Activated naive CD8-positive, alpha-beta T cell (primary cell): ENCODE data around the gene SPNS2.

Experiments
- H3K27ac Mint-ChIP-seq: one replicate; pipeline ENCODE4 v1.8.0; 2021; ENCODE audit warnings: mixed read lengths
- H3K27me3 Mint-ChIP-seq: one replicate; pipeline ENCODE4 v1.8.0; 2021; ENCODE audit warnings: mixed read lengths
- H3K36me3 Mint-ChIP-seq: one replicate; pipeline ENCODE4 v1.8.0; 2021; ENCODE audit warnings: mixed read lengths
- H3K4me1 Mint-ChIP-seq: one replicate; pipeline ENCODE4 v1.8.0; 2021; ENCODE audit warnings: low read depth, mixed read lengths
- H3K4me3 Mint-ChIP-seq: one replicate; pipeline ENCODE4 v1.8.0; 2021; ENCODE audit warnings: mild to moderate bottlenecking, mixed read lengths
- H3K9me3 Mint-ChIP-seq: one replicate; pipeline ENCODE4 v1.8.0; 2021; ENCODE audit warnings: low read depth, mixed read lengths

Gene SPNS2, protein sequence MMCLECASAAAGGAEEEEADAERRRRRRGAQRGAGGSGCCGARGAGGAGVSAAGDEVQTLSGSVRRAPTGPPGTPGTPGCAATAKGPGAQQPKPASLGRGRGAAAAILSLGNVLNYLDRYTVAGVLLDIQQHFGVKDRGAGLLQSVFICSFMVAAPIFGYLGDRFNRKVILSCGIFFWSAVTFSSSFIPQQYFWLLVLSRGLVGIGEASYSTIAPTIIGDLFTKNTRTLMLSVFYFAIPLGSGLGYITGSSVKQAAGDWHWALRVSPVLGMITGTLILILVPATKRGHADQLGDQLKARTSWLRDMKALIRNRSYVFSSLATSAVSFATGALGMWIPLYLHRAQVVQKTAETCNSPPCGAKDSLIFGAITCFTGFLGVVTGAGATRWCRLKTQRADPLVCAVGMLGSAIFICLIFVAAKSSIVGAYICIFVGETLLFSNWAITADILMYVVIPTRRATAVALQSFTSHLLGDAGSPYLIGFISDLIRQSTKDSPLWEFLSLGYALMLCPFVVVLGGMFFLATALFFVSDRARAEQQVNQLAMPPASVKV

DNA sequence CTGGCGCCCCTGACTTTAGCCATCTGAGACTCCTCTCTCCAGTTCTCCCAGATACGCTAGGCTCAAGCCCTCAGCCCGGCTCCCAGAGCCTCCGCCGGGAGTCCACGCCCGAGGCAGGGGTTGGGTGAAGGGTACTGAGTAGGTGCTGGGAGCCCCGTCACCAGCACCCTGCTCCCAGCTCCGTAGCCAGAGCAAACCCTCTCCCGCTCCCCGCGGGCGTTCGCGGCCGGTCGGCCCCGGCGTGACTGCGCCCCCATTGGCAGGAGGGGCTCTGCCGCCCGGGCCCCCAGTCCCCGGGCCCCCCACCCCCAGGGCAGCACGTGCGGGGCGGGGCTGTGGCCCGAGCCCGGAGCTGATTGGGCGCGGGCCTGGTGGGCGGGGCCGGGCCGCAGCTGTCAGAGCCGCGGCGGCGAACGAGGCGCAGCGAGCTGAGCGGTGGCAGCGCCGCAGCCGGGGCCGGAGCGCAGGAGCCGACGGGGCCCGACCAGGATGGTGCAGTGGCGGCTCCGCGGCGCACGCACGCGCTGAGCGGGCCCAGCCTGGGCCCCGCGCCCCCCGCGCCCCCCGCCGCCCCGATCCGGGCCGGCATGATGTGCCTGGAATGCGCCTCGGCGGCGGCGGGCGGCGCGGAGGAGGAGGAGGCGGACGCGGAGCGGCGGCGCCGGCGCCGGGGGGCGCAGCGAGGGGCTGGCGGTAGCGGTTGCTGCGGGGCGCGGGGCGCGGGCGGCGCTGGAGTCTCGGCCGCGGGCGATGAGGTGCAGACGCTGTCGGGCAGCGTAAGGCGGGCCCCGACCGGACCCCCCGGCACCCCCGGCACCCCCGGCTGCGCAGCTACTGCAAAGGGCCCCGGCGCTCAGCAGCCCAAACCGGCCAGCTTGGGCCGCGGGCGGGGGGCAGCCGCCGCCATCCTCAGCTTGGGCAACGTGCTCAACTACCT lies at the start of gene SPNS2:
Gene SPNS2, plus strand, starts transcription at position 421 of the 937 bp plus-strand sequence. Its CDS starts 167 bp downstream, at position 588.
- Mint-ChIP-seq H3K9me3 (no peaks in the 10 kb centered on the region), H3K27me3 (peaks cover 8% of the 10 kb centered on the region), H3K4me1 (peaks cover 21% of the 10 kb centered on the region), H3K36me3 (no peaks in the 10 kb centered on the region), H3K4me3 (peak within 1 kb of the TSS; percentile 82), H3K27ac (no peak within 1 kb of the TSS)

DNA sequence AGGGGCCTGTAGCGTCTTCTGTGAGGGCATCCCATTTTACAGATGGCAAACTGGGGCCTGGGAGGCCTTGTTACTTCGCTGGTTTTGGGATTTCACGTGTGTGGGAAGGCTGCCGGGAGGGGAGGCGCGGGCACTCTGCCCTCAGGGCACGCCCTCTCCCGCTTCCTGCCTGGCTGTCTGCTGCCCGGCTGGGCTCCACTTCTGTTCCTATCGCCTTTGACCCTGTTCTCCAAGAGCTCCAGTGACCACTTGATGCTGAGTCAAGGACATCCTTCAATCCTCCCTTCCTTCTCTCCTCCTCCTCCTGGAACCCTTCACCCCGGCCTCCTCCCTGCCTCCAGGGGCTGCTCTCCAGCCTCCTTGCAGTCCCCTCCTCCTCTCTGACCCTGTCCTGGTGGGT lies 48.9 kb upstream of the SPNS2 start:
- no peak overlapping the region for H3K4me3 Mint-ChIP-seq
- no peaks in the 10 kb centered on the region for H3K9me3 Mint-ChIP-seq
- H3K27ac Mint-ChIP-seq = no peak overlapping the region
- H3K27me3 Mint-ChIP-seq = no peaks in the 10 kb centered on the region
- peaks cover 3% of the 10 kb centered on the region for H3K36me3 Mint-ChIP-seq
- H3K4me1 Mint-ChIP-seq = no peaks in the 10 kb centered on the region

DNA sequence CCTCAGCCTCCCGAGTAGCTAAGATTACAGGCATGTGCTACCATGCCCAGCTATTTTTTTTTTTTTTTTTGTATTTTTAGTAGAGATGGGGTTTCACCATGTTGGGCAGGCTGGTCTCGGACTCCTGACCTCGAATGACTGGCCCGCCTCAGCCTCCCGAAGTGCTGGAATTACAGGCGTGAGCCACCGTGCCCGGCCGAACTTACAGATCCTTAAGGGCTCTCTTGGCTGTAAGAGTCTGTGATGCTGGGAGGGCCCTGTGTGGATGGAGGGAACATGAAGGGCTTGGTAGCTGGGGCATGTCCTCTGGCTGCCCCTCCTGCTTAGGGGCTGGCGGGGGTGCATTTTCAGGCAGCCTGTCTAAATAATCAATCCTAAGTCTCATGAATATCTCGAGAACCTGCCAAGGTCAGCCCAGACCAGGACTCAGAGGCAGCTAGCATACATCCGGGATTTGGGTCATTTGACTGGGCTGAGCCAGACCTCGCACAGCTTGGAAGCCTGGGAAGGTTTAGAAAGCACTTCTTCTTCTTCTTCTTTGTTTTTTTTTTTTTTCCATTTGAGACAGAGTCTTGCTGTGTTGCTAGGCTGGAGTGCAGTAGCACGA lies 47.9 kb upstream of the SPNS2 start:
- Mint-ChIP-seq H3K36me3 (peaks cover 3% of the 10 kb centered on the region), H3K4me1 (no peaks in the 10 kb centered on the region), H3K27me3 (no peaks in the 10 kb centered on the region), H3K4me3 (no peak overlapping the region), H3K27ac (no peak overlapping the region), H3K9me3 (no peaks in the 10 kb centered on the region)

DNA sequence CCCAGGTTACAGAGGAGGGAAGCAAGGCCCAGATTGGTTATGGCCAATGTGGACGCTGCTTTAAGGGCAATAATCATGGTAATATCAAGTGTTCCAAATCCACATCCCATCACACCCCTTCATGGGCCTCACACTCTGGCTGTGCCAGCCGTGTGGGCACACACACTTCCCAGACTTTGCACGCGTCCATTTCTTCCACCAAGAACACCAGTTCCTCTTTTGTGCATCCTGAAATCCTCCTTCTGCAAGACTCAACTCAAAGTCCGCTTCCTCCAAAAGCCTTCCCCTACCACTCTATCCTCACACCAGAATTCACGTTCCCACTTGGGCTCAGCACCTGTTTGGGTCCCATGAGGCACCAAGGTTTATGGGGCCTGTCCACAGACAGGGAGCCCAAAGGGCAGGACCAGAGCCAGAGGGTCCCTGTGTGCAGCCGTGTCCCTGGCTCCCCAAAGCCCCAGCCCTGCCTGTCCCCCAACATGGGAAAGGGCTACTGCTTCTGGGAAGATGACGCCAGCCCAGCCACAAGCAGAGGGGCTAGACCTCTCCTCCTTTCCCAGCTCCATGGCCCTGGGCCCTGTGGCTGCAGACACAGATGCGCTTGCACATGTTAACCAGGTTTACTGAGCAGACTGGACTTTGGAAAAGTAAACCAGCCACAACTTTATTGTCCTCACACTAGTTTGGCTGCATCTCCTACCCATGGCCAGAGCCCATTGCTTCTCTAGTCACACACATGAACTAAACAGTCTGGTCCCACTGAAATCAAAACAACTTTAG lies 44.7 kb upstream of the SPNS2 start:
- no peak overlapping the region for H3K4me3 Mint-ChIP-seq

DNA sequence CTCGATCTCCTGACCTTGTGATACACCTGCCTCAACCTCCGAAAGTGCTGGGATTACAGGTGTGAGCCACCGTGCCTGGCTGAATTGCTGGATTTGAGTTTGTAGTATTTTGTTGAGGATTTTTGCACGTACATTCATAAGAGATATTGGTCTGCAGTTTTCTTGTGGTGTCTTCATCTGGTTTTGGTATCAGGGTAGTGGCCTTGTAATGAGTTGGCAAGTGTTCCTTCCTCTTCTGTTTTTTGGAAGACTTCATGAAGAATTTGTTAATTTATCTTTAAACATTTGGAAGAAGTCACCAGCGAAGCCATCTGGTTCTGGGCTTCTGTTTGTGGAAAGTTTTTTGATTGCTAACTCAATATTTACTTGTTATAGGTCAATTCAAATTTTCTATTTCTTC lies 38.0 kb upstream of the SPNS2 start:
- no peaks in the 10 kb centered on the region for H3K27me3 Mint-ChIP-seq
- no peaks in the 10 kb centered on the region for H3K4me1 Mint-ChIP-seq
- H3K36me3 Mint-ChIP-seq = peaks cover 10% of the 10 kb centered on the region
- peaks cover 10% of the 10 kb centered on the region for H3K9me3 Mint-ChIP-seq
- no peak overlapping the region for H3K27ac Mint-ChIP-seq
- no peak overlapping the region for H3K4me3 Mint-ChIP-seq

More for the DNA sequence above, 44.7 kb upstream of the SPNS2 start:
- H3K9me3 Mint-ChIP-seq = no peaks in the 10 kb centered on the region
- H3K4me1 Mint-ChIP-seq = no peaks in the 10 kb centered on the region
- H3K27ac Mint-ChIP-seq = no peak overlapping the region
- peaks cover 5% of the 10 kb centered on the region for H3K36me3 Mint-ChIP-seq
- H3K27me3 Mint-ChIP-seq = no peaks in the 10 kb centered on the region

DNA sequence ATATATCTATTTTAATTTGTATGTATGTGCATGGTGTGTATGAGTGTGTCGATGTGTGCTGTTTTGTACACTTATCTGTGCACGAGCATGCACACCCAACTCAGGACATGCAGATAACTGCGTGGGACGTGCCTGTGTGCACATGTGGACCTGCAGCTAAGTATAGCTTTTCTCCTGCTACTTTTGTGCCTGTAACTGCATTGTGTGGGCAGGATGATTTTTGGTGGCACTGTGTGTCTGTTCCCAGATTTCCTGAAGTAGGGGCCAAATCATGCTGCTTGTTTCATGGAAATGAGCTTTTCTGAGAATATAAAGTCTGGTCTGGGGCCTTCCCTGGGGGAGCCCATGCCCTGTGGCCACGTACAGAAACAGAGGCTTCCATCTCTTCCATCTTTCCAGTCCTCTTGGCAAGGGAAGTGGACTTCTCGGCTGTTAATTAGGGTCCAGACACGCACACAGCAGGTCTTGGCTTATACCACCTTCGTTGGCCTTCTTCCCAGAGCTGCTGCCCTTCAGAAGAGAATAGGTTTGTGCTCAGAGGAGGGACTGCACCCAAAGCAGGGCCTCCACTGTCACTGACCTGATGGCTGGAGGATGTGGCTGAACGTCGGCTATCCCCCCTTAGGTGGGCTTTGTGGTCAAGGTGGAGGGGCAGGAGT lies 34.7 kb upstream of the SPNS2 start:
- H3K4me3 Mint-ChIP-seq = no peak overlapping the region
- no peaks in the 10 kb centered on the region for H3K27me3 Mint-ChIP-seq
- H3K9me3 Mint-ChIP-seq = peaks cover 10% of the 10 kb centered on the region
- peaks cover 9% of the 10 kb centered on the region for H3K36me3 Mint-ChIP-seq
- no peaks in the 10 kb centered on the region for H3K4me1 Mint-ChIP-seq
- H3K27ac Mint-ChIP-seq = no peak overlapping the region

DNA sequence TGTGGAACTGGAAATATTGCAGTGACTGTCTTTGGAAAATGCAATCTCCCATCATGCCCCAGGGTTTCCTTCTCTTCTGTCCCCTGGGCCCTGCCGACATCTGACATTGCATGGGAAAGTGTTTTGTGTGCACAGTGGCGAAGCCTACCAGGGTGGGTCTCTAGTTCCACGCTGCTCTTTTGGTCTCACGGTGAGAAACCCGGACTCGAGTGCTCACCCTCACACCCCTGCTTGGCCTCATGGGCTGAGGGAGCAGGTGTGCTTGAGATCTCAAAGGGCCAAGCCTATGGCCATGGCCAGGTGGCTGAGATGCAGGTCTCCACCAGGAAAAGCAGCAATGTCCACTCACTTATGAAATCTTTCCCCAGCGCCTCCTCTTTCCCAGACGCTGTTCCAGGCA lies 32.9 kb upstream of the SPNS2 start:
- Mint-ChIP-seq H3K27me3 (no peaks in the 10 kb centered on the region), H3K4me1 (no peaks in the 10 kb centered on the region), H3K36me3 (peaks cover under 1% of the 10 kb centered on the region), H3K4me3 (no peak overlapping the region), H3K27ac (no peak overlapping the region), H3K9me3 (peaks cover 1% of the 10 kb centered on the region)

DNA sequence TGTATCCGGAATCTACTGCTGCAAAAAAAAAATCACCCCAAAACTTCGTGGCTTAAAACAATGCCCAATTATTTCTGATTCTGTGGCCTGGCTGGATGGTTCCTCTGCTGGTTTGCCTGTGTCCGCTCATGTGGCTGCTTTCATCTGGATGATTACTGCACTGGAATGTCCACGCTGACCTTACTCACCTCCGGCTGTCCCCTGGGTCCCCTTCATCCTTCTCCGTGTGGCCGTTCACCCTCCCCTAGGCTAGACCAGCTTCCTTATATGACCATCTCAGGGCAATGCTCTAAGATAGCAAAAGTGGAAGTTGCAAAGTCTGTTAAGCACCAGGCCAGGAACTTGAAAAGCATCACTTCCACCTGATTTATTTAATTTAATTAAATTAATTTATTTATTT lies 31.4 kb upstream of the SPNS2 start:
- H3K9me3 Mint-ChIP-seq = no peaks in the 10 kb centered on the region
- no peaks in the 10 kb centered on the region for H3K27me3 Mint-ChIP-seq
- no peaks in the 10 kb centered on the region for H3K4me1 Mint-ChIP-seq
- H3K36me3 Mint-ChIP-seq = no peaks in the 10 kb centered on the region
- H3K4me3 Mint-ChIP-seq = no peak overlapping the region
- no peak overlapping the region for H3K27ac Mint-ChIP-seq

DNA sequence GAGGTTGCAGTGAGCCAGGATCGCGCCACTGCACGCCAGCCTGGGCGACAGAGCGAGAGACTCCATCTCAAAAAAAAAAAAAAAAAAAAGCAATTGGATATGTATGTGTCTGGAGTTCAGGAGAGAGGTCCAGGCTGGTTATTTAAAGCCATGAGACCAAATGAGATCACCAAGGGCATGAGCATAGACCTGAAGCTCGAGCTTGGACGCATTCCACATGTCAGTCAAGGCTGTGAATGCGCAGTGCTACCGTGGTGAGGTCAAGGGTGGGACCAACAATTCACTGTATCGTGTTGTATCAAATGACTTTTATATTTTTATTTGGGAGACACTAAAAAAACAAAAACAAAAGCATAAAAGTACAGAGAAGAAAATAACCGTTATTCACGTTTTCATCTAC lies 29.1 kb upstream of the SPNS2 start:
- Mint-ChIP-seq H3K9me3 (no peaks in the 10 kb centered on the region), H3K27ac (no peak overlapping the region), H3K4me1 (no peaks in the 10 kb centered on the region), H3K36me3 (no peaks in the 10 kb centered on the region), H3K27me3 (no peaks in the 10 kb centered on the region), H3K4me3 (no peak overlapping the region)

DNA sequence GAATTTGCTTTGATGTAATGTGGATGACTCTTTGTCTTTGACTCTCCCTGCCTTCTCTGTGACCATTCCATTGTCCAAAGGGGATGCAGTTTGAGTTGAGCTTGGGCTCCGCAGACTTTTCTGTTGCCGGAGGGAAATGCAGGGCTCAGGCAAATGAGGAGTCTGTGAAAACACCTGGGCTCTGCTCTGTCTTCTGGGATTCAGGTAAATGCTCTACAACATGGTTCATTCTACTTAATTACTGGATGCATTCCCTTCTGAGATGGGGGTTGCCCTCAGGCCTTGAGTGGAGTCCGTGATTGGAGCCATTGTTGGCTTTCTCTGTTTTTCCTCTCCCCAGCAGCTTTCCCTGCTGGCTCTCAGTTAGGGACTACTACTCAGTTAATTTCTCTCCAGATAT lies 26.4 kb upstream of the SPNS2 start:
- H3K27ac Mint-ChIP-seq = no peak overlapping the region
- no peaks in the 10 kb centered on the region for H3K9me3 Mint-ChIP-seq
- no peaks in the 10 kb centered on the region for H3K36me3 Mint-ChIP-seq
- H3K4me1 Mint-ChIP-seq = no peaks in the 10 kb centered on the region
- no peak overlapping the region for H3K4me3 Mint-ChIP-seq
- no peaks in the 10 kb centered on the region for H3K27me3 Mint-ChIP-seq

DNA sequence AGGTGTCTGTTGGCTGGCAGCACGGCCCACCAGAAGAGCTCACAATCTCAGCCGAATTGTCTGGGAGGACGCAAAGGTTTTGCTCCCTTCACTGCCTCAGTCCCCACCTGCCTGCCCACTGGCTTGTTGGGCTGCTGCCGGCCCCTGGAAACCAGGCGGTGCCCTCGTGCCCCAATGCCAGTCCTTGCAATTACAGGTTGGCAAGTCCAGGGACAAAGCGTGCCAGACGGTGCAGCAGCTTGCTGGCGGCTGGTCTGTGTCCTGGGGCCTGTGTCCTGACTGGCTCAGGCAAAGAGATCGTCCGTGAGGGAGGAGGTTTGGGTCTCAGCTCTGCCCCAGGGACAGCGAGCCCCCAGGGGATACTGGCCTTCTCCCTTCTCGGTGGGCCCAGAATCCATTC lies 24.6 kb upstream of the SPNS2 start:
- Mint-ChIP-seq H3K4me1 (no peaks in the 10 kb centered on the region), H3K27me3 (no peaks in the 10 kb centered on the region), H3K36me3 (no peaks in the 10 kb centered on the region), H3K27ac (no peak overlapping the region), H3K9me3 (no peaks in the 10 kb centered on the region), H3K4me3 (no peak overlapping the region)

DNA sequence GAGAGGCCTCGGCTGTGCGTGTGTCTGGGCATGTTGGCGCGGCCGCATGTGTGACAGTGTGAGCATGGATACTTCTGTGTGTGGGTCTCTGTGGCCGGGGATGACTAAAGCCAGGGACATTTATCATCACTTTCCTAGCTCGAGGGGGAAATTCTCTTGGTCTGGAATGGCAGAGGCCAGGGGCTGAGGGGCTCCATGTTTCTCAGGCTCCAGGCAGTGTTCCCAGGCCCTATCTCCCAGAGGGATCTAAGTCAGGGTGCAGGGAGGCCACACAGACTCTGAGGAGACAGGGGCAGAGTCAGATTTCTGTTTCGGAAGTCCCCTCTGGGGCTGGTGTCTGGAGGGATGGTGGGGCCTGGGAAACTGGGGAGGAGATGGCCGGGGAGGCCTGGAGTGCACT lies 23.7 kb upstream of the SPNS2 start:
- Mint-ChIP-seq H3K36me3 (no peaks in the 10 kb centered on the region), H3K4me1 (peaks cover 4% of the 10 kb centered on the region), H3K27me3 (no peaks in the 10 kb centered on the region), H3K27ac (no peak overlapping the region), H3K9me3 (no peaks in the 10 kb centered on the region), H3K4me3 (no peak overlapping the region)

DNA sequence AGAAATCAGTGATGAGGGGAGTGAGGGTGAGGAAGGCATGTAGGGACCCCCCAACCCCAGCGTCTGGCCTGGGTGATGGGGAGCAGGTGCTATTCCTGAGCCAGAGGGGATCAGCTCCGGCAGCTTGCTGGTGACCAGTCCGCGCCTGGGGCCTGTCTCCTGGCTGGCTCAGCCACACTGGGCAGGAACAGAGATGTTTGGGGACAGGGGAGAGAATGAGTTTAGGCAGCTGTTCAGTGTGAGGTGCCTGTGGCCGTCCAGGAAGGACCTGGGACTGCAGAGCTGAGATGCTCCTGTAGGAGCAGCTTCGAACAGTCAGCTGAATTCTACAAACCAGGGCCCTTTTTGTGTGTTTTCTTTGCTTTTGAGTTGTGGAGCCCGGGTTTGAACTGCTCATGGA lies 23.2 kb upstream of the SPNS2 start:
- Mint-ChIP-seq H3K9me3 (no peaks in the 10 kb centered on the region), H3K27me3 (no peaks in the 10 kb centered on the region), H3K27ac (no peak overlapping the region), H3K4me3 (no peak overlapping the region), H3K36me3 (no peaks in the 10 kb centered on the region), H3K4me1 (peaks cover 8% of the 10 kb centered on the region)

DNA sequence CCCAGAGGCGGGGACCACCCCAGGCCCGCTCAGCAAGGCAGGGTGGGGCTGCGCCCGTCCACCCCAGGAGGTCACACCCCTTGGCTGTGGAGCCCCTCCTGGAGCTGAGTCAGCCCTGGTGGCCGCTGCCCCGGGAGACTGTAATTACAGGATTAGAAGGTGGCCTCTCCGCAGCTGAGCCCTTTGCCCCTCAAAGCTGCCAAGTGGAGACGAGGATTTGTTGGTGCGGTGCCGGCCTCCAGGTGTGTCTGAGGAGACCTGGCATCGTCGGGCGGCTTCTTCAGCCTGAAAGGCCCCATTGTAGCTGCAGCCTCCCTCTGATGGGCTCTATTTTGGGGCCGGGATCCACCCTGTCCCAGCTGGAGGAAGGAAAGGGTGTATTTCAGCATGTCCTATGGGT lies 22.7 kb upstream of the SPNS2 start:
- H3K36me3 Mint-ChIP-seq = no peaks in the 10 kb centered on the region
- no peak overlapping the region for H3K27ac Mint-ChIP-seq
- H3K4me3 Mint-ChIP-seq = no peak overlapping the region
- no peaks in the 10 kb centered on the region for H3K27me3 Mint-ChIP-seq
- H3K4me1 Mint-ChIP-seq = peaks cover 13% of the 10 kb centered on the region
- H3K9me3 Mint-ChIP-seq = no peaks in the 10 kb centered on the region
